AG10803 (cell line): ENCODE results near the gene PADI1.
A peak's percentile ranks its signal among the peaks of the same experiment; 100 is the strongest.

Source experiments
- DNase-seq: peaks from one replicate; pipeline ENCODE4 v3.0.0; 2010; ENCODE audit warnings: low read depth
- H3K4me3 ChIP-seq: 2 replicates; pipeline ENCODE4 v1.5.1; 2011; ENCODE audit warnings: mild to moderate bottlenecking, low read length, control low read depth
- CTCF ChIP-seq: conservative IDR thresholded peaks from 2 replicates; pipeline ENCODE4 v1.5.1; 2011; ENCODE audit warnings: mild to moderate bottlenecking, low read length, control low read depth, inconsistent platforms

Gene PADI1

GRCh38 chr1:17260264-17260663 lies 55.3 kb downstream of the PADI1 start:
- TF ChIP-seq CTCF: no peak
- no peak overlapping the region for H3K4me3 ChIP-seq
- no peak for DNase-seq

GRCh38 chr1:17260738-17261137 lies 55.8 kb downstream of the PADI1 start:
- DNase-seq: no peak
- no peak overlapping the region for H3K4me3 ChIP-seq
- TF ChIP-seq CTCF: no peak

DNA sequence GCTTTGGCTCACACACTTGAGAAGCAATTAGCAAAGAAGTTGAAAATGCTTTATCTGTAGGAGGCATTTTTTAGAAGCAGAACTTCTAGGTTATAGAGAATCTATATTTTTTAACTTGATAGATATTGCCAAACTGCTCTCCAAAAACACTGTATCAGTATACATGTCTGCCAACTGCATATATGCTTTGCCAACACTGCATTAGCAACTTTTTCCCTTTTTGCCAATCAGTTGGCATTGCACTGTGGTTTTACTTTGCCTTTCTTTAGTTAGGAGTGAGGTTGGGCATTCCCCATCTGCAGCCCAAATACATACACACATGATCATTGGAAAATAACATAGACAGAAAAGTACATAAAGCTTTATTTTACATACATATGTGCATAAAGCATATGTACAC lies 59.0 kb downstream of the PADI1 start:
- no peak for TF ChIP-seq CTCF
- H3K4me3 ChIP-seq: no peak overlapping the region
- DNase-seq: no peak

- TF ChIP-seq CTCF: no peak
- no peak for DNase-seq
- no peak overlapping the region for H3K4me3 ChIP-seq
Measured at GRCh38 chr1:17264470-17264869, 59.5 kb downstream of the PADI1 start.

- no peak overlapping the region for H3K4me3 ChIP-seq
- peak; percentile 51 for DNase-seq
- peak; percentile 22; the same call in 1 of the 2 replicates for TF ChIP-seq CTCF
Measured at GRCh38 chr1:17265162-17265561, 60.2 kb downstream of the PADI1 start.

DNA sequence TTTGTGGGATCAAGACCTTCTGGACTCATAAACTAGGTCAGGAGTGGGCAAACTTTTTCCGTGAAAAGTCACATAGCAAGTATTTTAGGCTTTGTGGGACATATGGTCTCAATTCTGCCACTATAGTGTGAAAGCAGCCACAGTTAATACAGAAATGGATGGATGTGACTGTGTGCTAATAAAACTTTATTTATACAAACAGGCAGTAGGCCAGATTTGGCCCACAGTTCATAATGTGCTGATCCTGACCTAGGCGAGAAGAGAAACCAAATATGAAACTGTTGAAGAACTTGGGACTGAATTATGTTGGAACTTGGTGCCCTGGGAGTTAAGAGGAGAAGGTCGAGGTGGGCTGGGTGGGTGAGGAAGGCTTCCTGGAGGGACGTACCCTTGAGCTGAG lies 61.0 kb downstream of the PADI1 start:
- no peak for TF ChIP-seq CTCF
- no peak overlapping the region for H3K4me3 ChIP-seq
- no peak for DNase-seq

DNA sequence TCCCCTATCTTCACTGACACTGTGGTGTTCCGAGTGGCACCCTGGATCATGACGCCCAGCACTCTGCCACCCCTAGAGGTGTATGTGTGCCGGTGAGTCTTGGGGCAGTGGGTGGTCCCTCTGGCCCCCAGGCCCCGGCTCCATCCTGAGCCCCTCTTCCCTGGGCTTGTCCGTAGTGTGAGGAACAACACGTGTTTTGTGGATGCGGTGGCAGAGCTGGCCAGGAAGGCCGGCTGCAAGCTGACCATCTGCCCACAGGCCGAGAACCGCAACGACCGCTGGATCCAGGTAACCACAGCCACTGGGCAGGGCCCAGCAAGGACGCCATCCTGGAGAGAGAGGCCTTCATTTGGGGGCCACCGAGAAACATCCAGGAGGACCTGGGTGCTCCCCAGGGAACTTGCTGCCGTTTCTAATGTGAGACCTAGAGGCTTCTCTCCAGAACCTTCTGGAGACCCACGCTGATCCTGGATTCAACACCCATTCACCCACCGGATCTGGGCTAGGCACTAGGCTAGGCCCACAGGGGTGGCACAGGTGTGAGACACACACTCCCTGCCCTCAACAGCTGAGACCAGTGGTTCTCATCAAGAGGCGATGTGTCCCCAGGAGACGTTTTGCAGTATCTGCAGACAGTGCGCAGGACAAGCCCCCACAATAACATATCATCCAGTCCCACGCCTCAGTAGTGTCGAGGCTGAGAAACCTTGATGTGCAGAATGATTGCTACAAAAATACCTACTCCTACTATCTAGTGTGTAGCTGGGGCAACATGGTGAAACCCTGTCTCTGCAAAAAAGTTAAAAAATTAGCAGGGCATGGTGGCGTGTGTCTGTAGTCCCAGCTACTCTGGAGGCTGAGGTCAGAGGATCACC lies 66.2 kb downstream of the PADI1 start:
- DNase-seq: no peak
- TF ChIP-seq CTCF: no peak
- no peak overlapping the region for H3K4me3 ChIP-seq
